Measurements from ENCODE around the gene HES5.

HES5 gene

DNA sequence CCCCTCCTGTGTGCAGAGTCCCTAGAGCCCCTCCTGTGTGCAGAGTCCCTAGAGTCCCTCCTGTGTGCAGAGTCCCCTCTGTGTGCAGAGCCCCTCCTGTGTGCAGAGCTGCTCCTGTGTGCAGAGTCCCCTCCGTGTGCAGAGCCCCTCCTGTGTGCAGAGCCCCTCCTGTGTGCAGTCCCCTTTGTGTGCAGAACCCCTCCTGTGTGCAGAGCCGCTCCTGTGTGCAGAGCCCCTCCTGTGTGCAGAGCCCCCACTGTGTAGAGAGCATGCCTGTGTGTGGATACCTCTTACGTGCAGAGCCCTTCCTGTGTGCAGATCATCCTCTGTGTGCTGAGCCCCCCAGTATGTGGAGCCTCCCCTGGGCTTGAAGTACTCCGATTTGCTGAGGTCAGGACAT lies 8.3 kb upstream of the HES5 start:
- DNase-seq (ENCODE audit: low spot score): no peak
- Histone ChIP-seq H3K4me3 (no peak overlapping the region), H3K27ac (no peak overlapping the region)
- TF ChIP-seq, protein P1, sequence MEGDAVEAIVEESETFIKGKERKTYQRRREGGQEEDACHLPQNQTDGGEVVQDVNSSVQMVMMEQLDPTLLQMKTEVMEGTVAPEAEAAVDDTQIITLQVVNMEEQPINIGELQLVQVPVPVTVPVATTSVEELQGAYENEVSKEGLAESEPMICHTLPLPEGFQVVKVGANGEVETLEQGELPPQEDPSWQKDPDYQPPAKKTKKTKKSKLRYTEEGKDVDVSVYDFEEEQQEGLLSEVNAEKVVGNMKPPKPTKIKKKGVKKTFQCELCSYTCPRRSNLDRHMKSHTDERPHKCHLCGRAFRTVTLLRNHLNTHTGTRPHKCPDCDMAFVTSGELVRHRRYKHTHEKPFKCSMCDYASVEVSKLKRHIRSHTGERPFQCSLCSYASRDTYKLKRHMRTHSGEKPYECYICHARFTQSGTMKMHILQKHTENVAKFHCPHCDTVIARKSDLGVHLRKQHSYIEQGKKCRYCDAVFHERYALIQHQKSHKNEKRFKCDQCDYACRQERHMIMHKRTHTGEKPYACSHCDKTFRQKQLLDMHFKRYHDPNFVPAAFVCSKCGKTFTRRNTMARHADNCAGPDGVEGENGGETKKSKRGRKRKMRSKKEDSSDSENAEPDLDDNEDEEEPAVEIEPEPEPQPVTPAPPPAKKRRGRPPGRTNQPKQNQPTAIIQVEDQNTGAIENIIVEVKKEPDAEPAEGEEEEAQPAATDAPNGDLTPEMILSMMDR (IDR thresholded peaks at IDR 0.05): no peak

DNA sequence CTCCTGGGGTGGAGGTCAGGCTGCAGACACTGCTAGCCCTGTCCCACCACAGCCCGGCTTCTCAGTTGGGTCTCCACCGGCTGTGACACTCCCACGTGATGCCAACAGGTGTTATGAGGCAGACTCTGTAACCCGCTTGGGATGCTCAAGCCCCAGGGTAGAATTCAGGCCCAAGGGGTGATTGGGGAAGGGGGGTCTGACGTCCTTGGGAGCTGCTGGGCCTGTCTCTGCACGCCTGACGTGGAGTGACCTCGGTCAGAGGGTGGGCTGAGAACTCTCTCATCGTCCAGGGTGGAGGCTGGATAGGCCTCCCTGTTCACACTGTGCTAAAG lies 7.7 kb upstream of the HES5 start:
- no peak for DNase-seq (ENCODE audit: low spot score)
- no peak overlapping the region for H3K27ac ChIP-seq
- no peak overlapping the region for H3K4me3 ChIP-seq
- TF ChIP-seq, protein P1 (IDR thresholded peaks at IDR 0.05): no peak

DNA sequence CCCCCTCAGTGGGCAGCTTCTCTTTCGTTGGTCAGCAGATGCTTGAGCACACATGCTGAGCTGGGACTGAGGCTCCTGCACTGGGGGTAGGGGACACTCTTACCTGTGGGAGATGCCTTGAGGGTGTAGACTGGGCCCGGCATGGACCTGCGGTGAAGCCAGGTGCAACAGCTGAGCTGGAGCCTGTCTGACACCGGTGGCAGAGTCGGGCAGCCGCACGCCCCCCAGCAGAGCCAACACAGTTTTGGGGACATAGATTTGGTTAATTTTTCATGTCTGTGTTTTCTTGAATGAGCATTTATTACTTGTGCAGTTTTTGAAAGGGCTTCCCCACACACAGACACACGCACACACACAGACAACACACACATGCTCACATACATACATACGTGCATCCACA lies 5.9 kb upstream of the HES5 start:
- TF ChIP-seq, protein P1 (IDR thresholded peaks at IDR 0.05): no peak
- H3K27ac ChIP-seq: no peak overlapping the region
- no peak overlapping the region for H3K4me3 ChIP-seq
- no peak for DNase-seq (ENCODE audit: low spot score)

DNA sequence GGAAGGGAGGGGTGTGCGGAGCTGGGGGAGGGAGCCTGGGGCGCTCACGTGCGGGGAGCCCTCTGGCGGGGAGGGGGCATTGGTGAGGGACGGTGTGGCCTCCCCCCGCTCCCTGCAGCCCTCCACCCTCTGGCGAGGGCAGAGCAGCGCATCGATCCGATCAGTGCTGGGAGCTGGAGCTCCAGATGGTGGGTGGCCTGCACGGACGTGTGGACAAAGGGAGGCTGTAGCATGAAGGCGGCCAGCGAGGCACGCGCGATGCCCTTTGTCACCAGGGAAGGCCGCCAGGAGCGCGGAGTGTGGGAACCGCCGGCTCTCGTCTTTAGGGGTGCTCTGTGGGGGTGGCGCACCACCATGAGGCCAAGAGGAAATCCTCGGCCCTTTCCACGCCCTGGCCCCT lies 5.4 kb upstream of the HES5 start:
- TF ChIP-seq, protein P1 (IDR thresholded peaks at IDR 0.05): no peak
- Histone ChIP-seq H3K4me3 (no peak overlapping the region), H3K27ac (no peak overlapping the region)
- DNase-seq (ENCODE audit: low spot score): no peak

DNA sequence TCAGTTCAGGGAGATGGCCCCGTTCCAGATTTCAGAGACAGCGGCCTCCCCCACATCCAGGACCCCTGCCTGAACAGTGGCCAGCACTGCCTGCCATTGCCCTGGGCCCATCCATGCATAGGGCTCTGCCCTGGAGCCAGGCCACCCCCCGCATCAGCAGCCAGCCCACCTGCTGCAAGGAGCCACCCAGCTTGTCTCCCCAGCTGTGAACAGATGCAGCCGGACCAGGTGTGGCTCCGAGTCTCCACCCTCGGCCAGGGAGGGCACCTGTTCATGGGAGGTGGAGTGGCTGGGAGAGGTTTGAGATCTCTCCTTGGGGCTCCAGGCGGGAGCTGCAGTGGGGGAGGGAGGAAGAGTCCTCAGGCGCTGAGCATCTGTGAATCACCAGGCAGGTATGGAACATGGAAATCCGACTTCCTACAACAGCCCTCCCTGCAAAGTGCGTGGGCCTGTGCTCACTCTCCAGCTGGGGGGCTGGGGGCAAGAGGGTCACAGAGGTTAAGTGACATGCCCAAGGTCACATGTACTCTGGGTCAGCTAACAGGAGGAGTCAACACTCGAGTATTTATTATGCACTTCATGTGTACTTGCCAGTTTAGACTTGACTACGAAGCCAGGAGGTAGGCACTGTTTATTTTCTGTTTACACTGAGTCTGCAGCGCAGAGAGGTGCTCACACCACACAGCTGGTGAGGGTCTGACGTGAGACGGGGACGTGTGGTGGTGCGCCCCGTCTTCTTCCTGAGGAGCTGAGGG lies 4.8 kb upstream of the HES5 start:
- no peak for DNase-seq (ENCODE audit: low spot score)
- Histone ChIP-seq H3K4me3 (no peak overlapping the region), H3K27ac (no peak overlapping the region)
- TF ChIP-seq, protein P1 (IDR thresholded peaks at IDR 0.05): no peak

DNA sequence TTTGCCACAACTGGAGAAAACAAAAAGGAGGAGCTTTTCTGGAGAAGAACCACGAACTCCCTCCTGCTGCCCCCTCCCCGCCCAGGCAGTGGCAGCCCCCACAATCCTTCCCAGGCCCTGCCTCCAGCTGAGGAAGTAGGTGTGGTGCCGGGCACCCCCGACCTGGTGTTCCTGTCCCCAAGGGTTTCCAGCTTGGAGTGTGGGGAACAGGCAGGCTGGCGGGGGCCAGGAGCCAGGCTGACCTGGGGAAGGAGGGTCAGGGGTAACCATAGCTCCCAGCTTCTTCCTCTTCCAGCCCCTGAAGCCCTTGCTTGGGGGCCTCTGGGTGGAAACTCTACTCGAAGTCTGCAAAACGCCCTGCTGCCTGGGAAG lies 4.2 kb upstream of the HES5 start:
- H3K4me3 ChIP-seq: no peak overlapping the region
- no peak for DNase-seq (ENCODE audit: low spot score)
- TF ChIP-seq, protein P1 (IDR thresholded peaks at IDR 0.05): no peak
- H3K27ac ChIP-seq: no peak overlapping the region

DNA sequence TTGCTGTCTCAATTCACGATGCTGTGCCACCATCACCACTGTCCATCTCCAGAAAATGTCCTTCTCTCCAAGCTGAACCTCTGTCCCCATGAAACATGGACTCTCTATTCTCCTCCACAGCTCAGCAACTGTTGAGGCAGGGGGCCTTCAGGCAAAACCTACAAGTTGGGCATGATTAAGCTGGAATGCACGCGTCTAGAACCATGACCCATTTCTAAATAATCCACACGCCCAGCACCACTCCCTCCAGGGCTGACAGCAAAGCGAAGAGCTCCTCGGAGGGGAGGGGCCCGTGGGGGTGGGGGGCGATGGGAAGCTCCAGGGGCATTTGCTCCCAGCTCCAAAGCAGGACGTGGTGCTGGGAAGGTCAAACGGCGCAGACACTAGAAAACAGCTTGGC lies 3.3 kb upstream of the HES5 start:
- DNase-seq (ENCODE audit: low spot score): no peak
- no peak overlapping the region for H3K27ac ChIP-seq
- TF ChIP-seq, protein P1 (IDR thresholded peaks at IDR 0.05): no peak

More for the DNA sequence above, 3.3 kb upstream of the HES5 start:
- H3K4me3 ChIP-seq: no peak overlapping the region
